ENCODE measurements around the gene HOXA1.

The HOXA1 gene

DNA sequence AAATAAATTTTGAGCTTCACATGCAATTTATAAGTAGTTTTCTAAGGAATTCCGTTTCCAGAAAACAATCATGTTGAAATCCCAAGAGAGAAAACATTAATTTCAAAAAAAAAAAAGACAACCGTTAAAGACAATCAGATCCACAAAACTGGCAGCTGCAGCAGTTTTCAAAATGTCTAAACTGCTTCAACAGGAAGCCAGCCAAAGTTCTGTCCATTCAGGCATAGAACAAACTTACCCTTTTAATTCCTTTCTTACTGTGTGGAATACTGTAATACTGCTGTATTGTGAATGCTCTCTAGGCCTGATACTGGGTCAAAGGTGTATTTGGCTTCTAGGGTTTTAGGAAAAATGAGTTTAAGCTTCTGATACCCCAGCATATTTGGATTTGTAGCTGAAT, 31.6 kb downstream of the HOXA1 start:
- no peak overlapping the region for H3K9ac ChIP-seq (ENCODE audit: low read length)
- H3K9me2 ChIP-seq (ENCODE audit: low read depth, low read length), result no peaks in the 10 kb centered on the region
- H2AFZ ChIP-seq (ENCODE audit: low read length), result no peak overlapping the region
- H3K27ac ChIP-seq (ENCODE audit: low read depth, low read length, poor library complexity, severe bottlenecking), result no peak overlapping the region
- H4K20me1 ChIP-seq (ENCODE audit: insufficient read depth, low read length), result no peaks in the 10 kb centered on the region
- H3K79me2 ChIP-seq (ENCODE audit: insufficient read depth, low read length), result no peaks in the 10 kb centered on the region
- H3F3A ChIP-seq (ENCODE audit: insufficient read depth, low read length), result no peaks in the 10 kb centered on the region
- TF ChIP-seq EZH2 (IDR thresholded peaks at IDR 0.05; ENCODE audit: borderline replicate concordance, low read length), result no peak
- TF ChIP-seq, protein P1, sequence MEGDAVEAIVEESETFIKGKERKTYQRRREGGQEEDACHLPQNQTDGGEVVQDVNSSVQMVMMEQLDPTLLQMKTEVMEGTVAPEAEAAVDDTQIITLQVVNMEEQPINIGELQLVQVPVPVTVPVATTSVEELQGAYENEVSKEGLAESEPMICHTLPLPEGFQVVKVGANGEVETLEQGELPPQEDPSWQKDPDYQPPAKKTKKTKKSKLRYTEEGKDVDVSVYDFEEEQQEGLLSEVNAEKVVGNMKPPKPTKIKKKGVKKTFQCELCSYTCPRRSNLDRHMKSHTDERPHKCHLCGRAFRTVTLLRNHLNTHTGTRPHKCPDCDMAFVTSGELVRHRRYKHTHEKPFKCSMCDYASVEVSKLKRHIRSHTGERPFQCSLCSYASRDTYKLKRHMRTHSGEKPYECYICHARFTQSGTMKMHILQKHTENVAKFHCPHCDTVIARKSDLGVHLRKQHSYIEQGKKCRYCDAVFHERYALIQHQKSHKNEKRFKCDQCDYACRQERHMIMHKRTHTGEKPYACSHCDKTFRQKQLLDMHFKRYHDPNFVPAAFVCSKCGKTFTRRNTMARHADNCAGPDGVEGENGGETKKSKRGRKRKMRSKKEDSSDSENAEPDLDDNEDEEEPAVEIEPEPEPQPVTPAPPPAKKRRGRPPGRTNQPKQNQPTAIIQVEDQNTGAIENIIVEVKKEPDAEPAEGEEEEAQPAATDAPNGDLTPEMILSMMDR (IDR thresholded peaks at IDR 0.05; ENCODE audit: low read length), result no peak
- no peaks in the 10 kb centered on the region for H3K36me3 ChIP-seq (ENCODE audit: insufficient read depth, low read length)
- H3K27me3 ChIP-seq (ENCODE audit: insufficient read depth, low read length), result no peaks in the 10 kb centered on the region
- H3K4me1 ChIP-seq (ENCODE audit: insufficient read depth, low read length, severe bottlenecking), result no peaks in the 10 kb centered on the region
- H3K9me3 ChIP-seq (ENCODE audit: low read length), result no peaks in the 10 kb centered on the region
- H3K4me2 ChIP-seq (ENCODE audit: low read length), result no peak overlapping the region
- H3K4me3 ChIP-seq (ENCODE audit: low read depth, low read length, poor library complexity, severe bottlenecking), result no peak overlapping the region

DNA sequence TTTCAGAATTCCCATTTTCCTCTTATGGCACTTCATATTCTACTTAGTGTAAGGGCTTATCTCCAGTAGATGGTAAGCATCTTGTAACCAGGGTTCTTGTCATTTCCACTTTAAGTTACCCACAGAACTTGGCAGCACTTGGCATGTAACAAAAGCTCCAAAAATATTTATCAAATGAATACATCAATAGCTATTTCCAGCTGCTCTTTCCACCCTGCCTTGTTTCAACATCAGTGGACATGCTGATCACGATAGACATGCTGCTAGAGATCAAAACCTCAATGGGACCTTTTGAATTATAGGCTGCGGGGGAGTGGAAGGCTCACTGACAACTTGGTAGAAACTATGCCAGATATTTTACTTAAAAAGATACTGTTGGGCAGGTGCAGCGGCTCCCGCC, 32.9 kb downstream of the HOXA1 start:
- no peak overlapping the region for H2AFZ ChIP-seq (ENCODE audit: low read length)

DNA sequence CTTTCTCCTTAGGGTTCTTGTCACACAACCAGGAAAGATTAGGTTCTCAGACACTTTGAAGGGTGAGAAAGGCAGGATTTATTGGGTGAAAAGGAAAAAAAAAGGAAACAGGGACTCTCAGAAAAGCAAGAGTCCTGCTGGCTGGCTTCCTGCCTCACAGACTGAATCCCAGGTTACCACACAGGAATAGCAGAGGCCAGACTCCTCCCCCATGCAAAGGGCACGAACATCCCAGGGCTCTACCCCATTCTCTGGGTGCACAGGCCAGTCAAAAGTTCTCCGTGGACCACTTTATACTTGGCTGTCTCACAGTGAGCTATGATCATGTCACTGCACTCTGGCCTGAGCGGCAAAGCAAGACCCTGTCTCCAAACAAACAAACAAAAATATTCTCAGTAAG, 42.6 kb downstream of the HOXA1 start:
- H3K4me2 ChIP-seq (ENCODE audit: low read length), result no peak overlapping the region
- H2AFZ ChIP-seq (ENCODE audit: low read length), result no peak overlapping the region
- no peaks in the 10 kb centered on the region for H3K79me2 ChIP-seq (ENCODE audit: insufficient read depth, low read length)
- TF ChIP-seq, protein P1 (IDR thresholded peaks at IDR 0.05; ENCODE audit: low read length), result no peak
- no peak for TF ChIP-seq EZH2 (IDR thresholded peaks at IDR 0.05; ENCODE audit: borderline replicate concordance, low read length)
- no peak overlapping the region for H3K4me3 ChIP-seq (ENCODE audit: low read depth, low read length, poor library complexity, severe bottlenecking)
- H3K9me2 ChIP-seq (ENCODE audit: low read depth, low read length), result no peaks in the 10 kb centered on the region
- H3K27me3 ChIP-seq (ENCODE audit: insufficient read depth, low read length), result no peaks in the 10 kb centered on the region
- H3K9ac ChIP-seq (ENCODE audit: low read length), result no peak overlapping the region
- no peaks in the 10 kb centered on the region for H3K9me3 ChIP-seq (ENCODE audit: low read length)
- no peaks in the 10 kb centered on the region for H3K36me3 ChIP-seq (ENCODE audit: insufficient read depth, low read length)
- H3K27ac ChIP-seq (ENCODE audit: low read depth, low read length, poor library complexity, severe bottlenecking), result no peak overlapping the region
- no peaks in the 10 kb centered on the region for H3K4me1 ChIP-seq (ENCODE audit: insufficient read depth, low read length, severe bottlenecking)
- no peaks in the 10 kb centered on the region for H4K20me1 ChIP-seq (ENCODE audit: insufficient read depth, low read length)
- H3F3A ChIP-seq (ENCODE audit: insufficient read depth, low read length), result no peaks in the 10 kb centered on the region

More for the DNA sequence above, 32.9 kb downstream of the HOXA1 start:
- Histone ChIP-seq H3K36me3 (ENCODE audit: insufficient read depth, low read length) (no peaks in the 10 kb centered on the region), H3K9me2 (ENCODE audit: low read depth, low read length) (no peaks in the 10 kb centered on the region), H3K4me3 (ENCODE audit: low read depth, low read length, poor library complexity, severe bottlenecking) (no peak overlapping the region), H3F3A (ENCODE audit: insufficient read depth, low read length) (no peaks in the 10 kb centered on the region), H3K9ac (ENCODE audit: low read length) (no peak overlapping the region), H3K9me3 (ENCODE audit: low read length) (no peaks in the 10 kb centered on the region), H3K79me2 (ENCODE audit: insufficient read depth, low read length) (no peaks in the 10 kb centered on the region), H3K4me2 (ENCODE audit: low read length) (no peak overlapping the region), H4K20me1 (ENCODE audit: insufficient read depth, low read length) (no peaks in the 10 kb centered on the region), H3K4me1 (ENCODE audit: insufficient read depth, low read length, severe bottlenecking) (no peaks in the 10 kb centered on the region), H3K27ac (ENCODE audit: low read depth, low read length, poor library complexity, severe bottlenecking) (no peak overlapping the region), H3K27me3 (ENCODE audit: insufficient read depth, low read length) (no peaks in the 10 kb centered on the region)
- TF ChIP-seq, protein P1 (IDR thresholded peaks at IDR 0.05; ENCODE audit: low read length), result no peak
- TF ChIP-seq EZH2 (IDR thresholded peaks at IDR 0.05; ENCODE audit: borderline replicate concordance, low read length), result no peak
